Measurements from ENCODE around the gene PRDM7. TPM values are rescaled to one million over a fixed set of nuclear protein-coding genes. Genes with fewer than 3 reads are reported as not detected.
"Not testable (repeated sequence)": the region's sequence is repeated elsewhere in the genome, so short reads cannot be mapped to it uniquely, and the experiment has no call there.

PRDM7 gene
- total RNA-seq, 4 donors from 2014 or later: not detected

DNA sequence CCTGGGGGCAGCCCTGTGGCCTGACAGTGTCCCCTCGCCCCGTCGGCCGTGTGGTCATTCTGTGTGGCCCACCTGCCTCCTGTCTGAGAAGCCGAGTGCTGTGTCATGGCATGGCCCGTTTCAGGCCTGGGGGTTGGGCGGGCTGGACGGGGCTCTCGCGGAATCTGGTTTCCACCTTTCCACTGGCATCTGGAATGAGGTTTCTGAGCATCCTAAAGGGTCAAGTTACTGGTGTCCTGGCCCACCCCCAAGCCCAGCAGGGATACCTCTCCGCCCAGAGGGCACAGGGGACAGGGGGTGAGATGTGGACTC is 65.7 kb downstream of the PRDM7 start:
- Histone ChIP-seq H3K4me3 (no peak overlapping the region), H3K4me1 (no peaks in the 10 kb centered on the region), H3K9me3 (no peaks in the 10 kb centered on the region), H3K27me3 (no peaks in the 10 kb centered on the region), H3K27ac (no peak overlapping the region), H3K36me3 (no peaks in the 10 kb centered on the region)
- no CpG with 5 or more reads among the region's 11 CpGs for WGBS, 2 donors (ENCODE audit: low coverage in 1 of 2)
- no peak for ATAC-seq
- no peak for TF ChIP-seq POLR2A (IDR thresholded peaks at IDR 0.05)
- TF ChIP-seq, protein P1, sequence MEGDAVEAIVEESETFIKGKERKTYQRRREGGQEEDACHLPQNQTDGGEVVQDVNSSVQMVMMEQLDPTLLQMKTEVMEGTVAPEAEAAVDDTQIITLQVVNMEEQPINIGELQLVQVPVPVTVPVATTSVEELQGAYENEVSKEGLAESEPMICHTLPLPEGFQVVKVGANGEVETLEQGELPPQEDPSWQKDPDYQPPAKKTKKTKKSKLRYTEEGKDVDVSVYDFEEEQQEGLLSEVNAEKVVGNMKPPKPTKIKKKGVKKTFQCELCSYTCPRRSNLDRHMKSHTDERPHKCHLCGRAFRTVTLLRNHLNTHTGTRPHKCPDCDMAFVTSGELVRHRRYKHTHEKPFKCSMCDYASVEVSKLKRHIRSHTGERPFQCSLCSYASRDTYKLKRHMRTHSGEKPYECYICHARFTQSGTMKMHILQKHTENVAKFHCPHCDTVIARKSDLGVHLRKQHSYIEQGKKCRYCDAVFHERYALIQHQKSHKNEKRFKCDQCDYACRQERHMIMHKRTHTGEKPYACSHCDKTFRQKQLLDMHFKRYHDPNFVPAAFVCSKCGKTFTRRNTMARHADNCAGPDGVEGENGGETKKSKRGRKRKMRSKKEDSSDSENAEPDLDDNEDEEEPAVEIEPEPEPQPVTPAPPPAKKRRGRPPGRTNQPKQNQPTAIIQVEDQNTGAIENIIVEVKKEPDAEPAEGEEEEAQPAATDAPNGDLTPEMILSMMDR (IDR thresholded peaks at IDR 0.05): no peak

DNA sequence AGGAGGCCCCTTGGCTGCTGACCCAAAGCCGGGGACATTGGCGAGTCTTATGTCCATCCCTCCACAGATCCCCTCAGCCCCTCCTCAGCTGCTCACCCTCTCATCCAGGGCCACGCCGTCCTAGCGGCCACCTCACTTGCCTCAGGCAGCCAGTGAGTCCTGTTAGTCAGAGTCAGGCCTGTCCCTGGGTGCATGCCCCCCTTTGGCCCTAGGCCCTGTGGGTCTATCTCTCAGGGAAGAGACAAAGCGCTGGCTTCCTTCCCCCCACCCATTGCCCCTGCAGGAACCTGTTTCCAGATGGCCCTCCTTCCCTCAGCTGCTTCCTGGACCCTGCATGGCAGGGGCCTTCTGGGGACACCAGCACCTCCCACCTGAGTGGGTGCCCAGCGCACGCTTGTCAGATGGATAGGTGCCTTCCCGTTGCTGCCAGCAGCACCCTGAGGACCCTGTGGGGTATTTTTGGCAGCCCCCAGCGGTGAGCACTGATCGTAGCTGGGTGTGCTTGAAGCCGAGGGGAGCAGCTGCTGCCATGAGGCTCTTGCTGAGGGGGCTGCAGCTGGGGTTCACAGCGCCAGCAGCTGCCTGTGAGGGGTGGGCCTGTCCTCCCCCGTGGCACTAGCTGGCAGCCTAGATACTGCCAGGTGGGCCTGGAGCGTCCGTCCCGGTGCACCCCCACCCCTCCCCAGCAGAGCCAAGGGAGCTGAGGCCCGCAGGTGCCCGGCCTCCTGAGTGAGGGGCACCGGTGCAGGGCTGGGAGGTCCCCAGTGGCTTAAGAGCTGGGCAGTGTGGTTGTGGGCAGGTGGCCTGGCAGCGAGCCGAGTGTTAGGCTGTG is 66.2 kb downstream of the PRDM7 start:
- TF ChIP-seq POLR2A (IDR thresholded peaks at IDR 0.05): no peak
- TF ChIP-seq POLR2AphosphoS5 (IDR thresholded peaks at IDR 0.05): no peak
- TF ChIP-seq, protein P1 (IDR thresholded peaks at IDR 0.05): no peak
- no peak for TF ChIP-seq EP300 (IDR thresholded peaks at IDR 0.05)
- no peaks in the 10 kb centered on the region for H3K4me1 ChIP-seq
- H3K9me3 ChIP-seq: no peaks in the 10 kb centered on the region
- H3K27ac ChIP-seq: no peak overlapping the region
- WGBS, 2 donors (ENCODE audit: low coverage in 1 of 2): 70% methylated on average over 5 of the region's 22 CpGs; no CpG with 5 or more reads in 1 of the 2 donors
- no peaks in the 10 kb centered on the region for H3K27me3 ChIP-seq
- no peak for ATAC-seq
- no peak overlapping the region for H3K4me3 ChIP-seq
- H3K36me3 ChIP-seq: no peaks in the 10 kb centered on the region

DNA sequence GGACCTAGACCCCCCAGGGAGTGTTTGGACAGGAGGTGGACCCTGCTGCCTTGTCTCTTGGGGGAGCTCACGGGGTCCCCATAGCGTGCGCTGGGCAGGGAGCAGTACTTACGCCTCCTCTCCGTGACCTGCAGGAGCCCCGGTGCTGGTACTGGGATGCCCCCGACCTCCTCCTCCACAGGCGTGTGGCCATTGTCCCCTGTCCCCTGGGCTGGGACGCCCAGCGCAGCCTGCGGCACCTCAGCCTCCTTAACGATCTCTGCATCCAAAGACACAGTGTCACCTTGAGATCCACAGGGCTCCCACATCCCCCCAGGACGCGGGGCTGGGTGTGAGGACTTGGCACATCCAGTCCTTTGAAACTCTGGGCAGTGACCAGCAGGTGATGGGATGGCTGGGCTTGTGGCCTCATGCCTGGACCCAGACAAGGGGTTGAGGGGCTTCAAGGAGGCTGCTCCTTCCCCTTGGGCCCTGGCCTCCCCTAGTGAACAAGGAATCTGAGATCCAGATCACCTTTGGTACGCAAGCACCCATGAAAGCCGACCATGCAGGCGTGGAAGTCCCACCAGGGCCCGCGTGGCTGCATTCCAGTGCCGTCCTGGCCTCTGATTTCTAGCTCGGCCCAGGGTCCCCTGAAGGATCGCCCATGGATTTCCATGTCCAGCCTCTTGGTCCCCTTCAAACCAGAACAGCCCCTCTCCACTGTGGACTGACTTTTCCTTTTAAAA is 67.8 kb downstream of the PRDM7 start:
- 88% methylated on average over 5 of the region's 22 CpGs; no CpG with 5 or more reads in 1 of the 2 donors for WGBS, 2 donors (ENCODE audit: low coverage in 1 of 2)
- Histone ChIP-seq H3K27me3 (no peaks in the 10 kb centered on the region), H3K36me3 (no peaks in the 10 kb centered on the region), H3K27ac (no peak overlapping the region), H3K9me3 (no peaks in the 10 kb centered on the region), H3K4me3 (no peak overlapping the region), H3K4me1 (no peaks in the 10 kb centered on the region)
- no peak for ATAC-seq
- TF ChIP-seq, protein P1 (IDR thresholded peaks at IDR 0.05): no peak
- no peak for TF ChIP-seq EP300 (IDR thresholded peaks at IDR 0.05)
- no peak for TF ChIP-seq POLR2AphosphoS5 (IDR thresholded peaks at IDR 0.05)

DNA sequence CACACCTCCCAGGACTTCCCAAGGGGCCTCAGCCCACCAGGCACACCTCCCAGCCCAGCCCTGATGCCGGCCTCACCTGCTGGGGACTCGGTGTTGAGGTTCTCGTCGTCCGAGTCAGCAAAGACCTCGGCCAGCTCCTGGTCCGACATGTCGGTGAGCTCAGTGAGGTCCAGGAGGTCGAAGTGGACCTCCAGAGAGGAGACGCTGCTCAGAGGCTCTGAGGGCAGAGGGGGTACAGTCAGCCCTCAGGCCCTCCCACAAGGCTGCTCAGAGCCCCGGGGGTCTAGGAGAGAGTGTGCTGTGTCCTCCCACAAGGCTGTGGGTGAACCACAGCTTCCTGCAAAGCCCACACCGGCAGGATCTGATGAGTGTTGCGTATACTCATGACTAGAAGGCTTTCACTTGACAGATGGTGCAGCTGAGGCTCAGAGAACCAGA is 68.4 kb downstream of the PRDM7 start:
- TF ChIP-seq, protein P1 (IDR thresholded peaks at IDR 0.05): no peak
- no peak for TF ChIP-seq POLR2A (IDR thresholded peaks at IDR 0.05)
- TF ChIP-seq POLR2AphosphoS5 (IDR thresholded peaks at IDR 0.05): no peak
- TF ChIP-seq EP300 (IDR thresholded peaks at IDR 0.05): no peak
- ATAC-seq: no peak
- no peak overlapping the region for H3K27ac ChIP-seq
- no peaks in the 10 kb centered on the region for H3K36me3 ChIP-seq
- H3K27me3 ChIP-seq: no peaks in the 10 kb centered on the region
- no peaks in the 10 kb centered on the region for H3K4me1 ChIP-seq
- 50% methylated on average over 2 of the region's 13 CpGs; no CpG with 5 or more reads in 1 of the 2 donors for WGBS, 2 donors (ENCODE audit: low coverage in 1 of 2)
- H3K9me3 ChIP-seq: no peaks in the 10 kb centered on the region
- H3K4me3 ChIP-seq: no peak overlapping the region

DNA sequence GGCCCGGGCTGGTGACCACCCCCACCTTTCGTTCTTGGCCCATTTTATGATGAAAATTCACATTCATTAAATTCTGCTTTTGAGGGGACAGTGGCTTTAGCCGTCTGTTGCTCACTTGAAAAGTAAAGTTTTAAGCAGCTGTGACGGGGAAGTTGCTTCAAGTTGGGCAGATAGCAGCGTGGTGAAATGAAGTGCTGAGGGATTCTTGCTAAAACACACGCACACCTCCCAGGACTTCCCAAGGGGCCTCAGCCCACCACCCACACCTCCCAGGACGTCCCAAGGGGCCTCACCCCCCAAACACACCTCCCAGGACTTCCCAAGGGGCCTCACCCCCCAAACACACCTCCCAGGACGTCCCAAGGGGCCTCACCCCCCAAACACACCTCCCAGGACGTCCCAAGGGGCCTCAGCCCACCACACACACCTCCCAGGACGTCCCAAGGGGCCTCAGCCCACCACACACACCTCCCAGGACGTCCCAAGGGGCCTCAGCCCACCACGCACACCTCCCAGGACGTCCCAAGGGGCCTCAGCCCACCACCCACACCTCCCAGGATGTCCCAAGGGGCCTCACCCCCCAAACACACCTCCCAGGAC is 69.4 kb downstream of the PRDM7 start:
- not testable (repeated sequence) for H3K36me3 ChIP-seq, H3K27ac ChIP-seq, H3K27me3 ChIP-seq, H3K9me3 ChIP-seq, ATAC-seq, H3K4me3 ChIP-seq, H3K4me1 ChIP-seq
- 100% methylated on average over 1 of the region's 13 CpGs; no CpG with 5 or more reads in 1 of the 2 donors for WGBS, 2 donors (ENCODE audit: low coverage in 1 of 2)

Measured in gastroesophageal sphincter (tissue), 4 donors.